MCF 10A (cell line): Measurements from ENCODE around the gene TCP1. TPM values are rescaled to one million over a fixed set of nuclear protein-coding genes. Genes with fewer than 3 reads are reported as not detected.

Source experiments
- BruUV-seq: library from RNA; stranded (reverse); fragments of 400-500 nt; replicated peaks from 2 replicates; lab custom pipeline; 2021; lab: Mats Ljungman, UMichigan
- CTCF ChIA-PET: fragments of 300-600 bp; sonication (Branson Sonifier 250); formaldehyde crosslinking; extraction: SDS; loops from one replicate; lab custom pipeline; 2021; ENCODE audit warnings: antibody characterized with exemption, inconsistent platforms; lab: Yijun Ruan, JAX
- POLR2A ChIA-PET: fragments of 300-600, 350-650 bp; sonication (Branson Sonifier 250); formaldehyde crosslinking; extraction: SDS; loops from one replicate; lab custom pipeline; 2020; ENCODE audit warnings: antibody characterized with exemption, inconsistent platforms; lab: Yijun Ruan, JAX
- DNase-seq: peaks from one replicate; pipeline ENCODE4 v3.0.0-alpha.2; 2018; ENCODE audit not compliant: unreplicated experiment
- H3K27ac Mint-ChIP-seq: one replicate; pipeline ENCODE4 v1.8.0; 2022; ENCODE audit warnings: mild to moderate bottlenecking, low read depth, mixed read lengths; ENCODE audit not compliant: unreplicated experiment
- H3K27me3 Mint-ChIP-seq: one replicate; pipeline ENCODE4 v1.8.0; 2022; ENCODE audit warnings: mixed read lengths; ENCODE audit not compliant: insufficient read depth, unreplicated experiment
- H3K36me3 Mint-ChIP-seq: one replicate; pipeline ENCODE4 v1.8.0; 2022; ENCODE audit warnings: mild to moderate bottlenecking, moderate library complexity, mixed read lengths; ENCODE audit not compliant: insufficient read depth, unreplicated experiment
- H3K4me1 Mint-ChIP-seq: one replicate; pipeline ENCODE4 v1.8.0; 2022; ENCODE audit warnings: mixed read lengths; ENCODE audit not compliant: insufficient read depth, unreplicated experiment
- H3K4me3 Mint-ChIP-seq: one replicate; pipeline ENCODE4 v1.8.0; 2022; ENCODE audit warnings: mild to moderate bottlenecking, moderate library complexity, mixed read lengths; ENCODE audit not compliant: unreplicated experiment
- H3K9me3 Mint-ChIP-seq: one replicate; pipeline ENCODE4 v1.8.0; 2022; ENCODE audit warnings: mixed read lengths; ENCODE audit not compliant: unreplicated experiment
- intact Hi-C: fragments of 100-400 bp; cut with micrococcal nuclease; formaldehyde crosslinking; loops from 2 replicates; pipeline ENCODE4 v1.14.1; 2022
- total RNA-seq: library from RNA; stranded (reverse); gene quantifications from 2 replicates; pipeline ENCODE4 v1.2.3, GENCODE V29; 2022
- TF ChIP-seq, protein P1 (sequence below): fragments of 200-600 bp; IDR thresholded peaks from one replicate; pipeline ENCODE4 v1.8.0; 2022; ENCODE audit warnings: antibody characterized with exemption, mild to moderate bottlenecking; ENCODE audit not compliant: unreplicated experiment

The TCP1 gene
- total RNA-seq, 1 experiment from 2014 or later: 351 TPM

DNA sequence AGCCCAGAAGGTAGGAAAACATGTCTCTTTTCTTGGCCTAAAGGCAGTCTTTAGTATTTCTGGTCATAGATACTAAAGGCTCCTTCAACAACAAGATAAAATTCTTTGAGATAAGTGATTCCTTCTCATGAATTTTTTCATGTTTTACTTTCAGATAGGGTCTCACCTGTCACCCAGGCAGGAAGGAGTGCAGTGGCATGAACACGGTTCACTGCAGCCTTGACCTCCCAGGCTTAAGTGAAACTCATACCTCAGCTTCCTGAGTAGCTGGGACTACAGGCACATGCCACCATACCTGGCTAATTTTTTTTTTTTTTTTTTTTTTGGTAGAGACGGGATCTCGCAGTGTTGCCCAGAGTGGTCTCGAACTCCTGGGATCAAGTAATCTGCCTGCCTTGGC, 19.7 kb upstream of the TCP1 start:
- TF ChIP-seq, protein P1, sequence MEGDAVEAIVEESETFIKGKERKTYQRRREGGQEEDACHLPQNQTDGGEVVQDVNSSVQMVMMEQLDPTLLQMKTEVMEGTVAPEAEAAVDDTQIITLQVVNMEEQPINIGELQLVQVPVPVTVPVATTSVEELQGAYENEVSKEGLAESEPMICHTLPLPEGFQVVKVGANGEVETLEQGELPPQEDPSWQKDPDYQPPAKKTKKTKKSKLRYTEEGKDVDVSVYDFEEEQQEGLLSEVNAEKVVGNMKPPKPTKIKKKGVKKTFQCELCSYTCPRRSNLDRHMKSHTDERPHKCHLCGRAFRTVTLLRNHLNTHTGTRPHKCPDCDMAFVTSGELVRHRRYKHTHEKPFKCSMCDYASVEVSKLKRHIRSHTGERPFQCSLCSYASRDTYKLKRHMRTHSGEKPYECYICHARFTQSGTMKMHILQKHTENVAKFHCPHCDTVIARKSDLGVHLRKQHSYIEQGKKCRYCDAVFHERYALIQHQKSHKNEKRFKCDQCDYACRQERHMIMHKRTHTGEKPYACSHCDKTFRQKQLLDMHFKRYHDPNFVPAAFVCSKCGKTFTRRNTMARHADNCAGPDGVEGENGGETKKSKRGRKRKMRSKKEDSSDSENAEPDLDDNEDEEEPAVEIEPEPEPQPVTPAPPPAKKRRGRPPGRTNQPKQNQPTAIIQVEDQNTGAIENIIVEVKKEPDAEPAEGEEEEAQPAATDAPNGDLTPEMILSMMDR: no peak
- intact Hi-C loops: no loop called here
- Mint-ChIP-seq H3K27ac (no peak overlapping the region), H3K4me3 (no peak overlapping the region), H3K27me3 (no peaks in the 10 kb centered on the region), H3K9me3 (no peaks in the 10 kb centered on the region), H3K4me1 (peaks cover 9% of the 10 kb centered on the region), H3K36me3 (no peaks in the 10 kb centered on the region)
- ChIA-PET POLR2A (interaction anchor here (5.4 kb wide), 1 partner anchor 18 kb away, joined by 82 read pairs; the partner anchor contains the start of genes MRPL18 and TCP1), CTCF (no interaction called here)
- no peak for DNase-seq
- no TSS peak for BruUV-seq

DNA sequence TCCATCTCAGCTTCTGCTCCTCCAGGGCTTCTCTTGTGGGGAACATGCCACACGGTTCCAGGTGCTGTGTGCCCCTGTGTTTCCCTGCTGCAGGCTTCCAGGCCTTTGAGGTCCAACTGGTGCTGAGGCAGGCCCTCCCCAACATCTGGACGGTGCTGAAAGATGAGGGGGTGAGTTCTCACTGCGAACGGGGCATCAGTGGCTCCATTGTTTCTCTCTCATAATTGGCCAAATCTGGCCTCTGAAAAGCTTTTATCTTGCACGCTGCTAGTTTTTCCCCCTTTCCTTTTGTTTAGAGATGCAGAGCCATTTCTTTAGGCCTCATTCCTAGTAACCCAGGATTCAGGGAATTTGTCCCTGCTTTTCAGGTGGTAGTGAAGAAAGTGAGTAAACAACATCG, 19.2 kb upstream of the TCP1 start:
- TF ChIP-seq, protein P1: no peak
- peaks cover 9% of the 10 kb centered on the region for H3K4me1 Mint-ChIP-seq
- H3K9me3 Mint-ChIP-seq: no peaks in the 10 kb centered on the region
- POLR2A ChIA-PET: interaction anchor here (5.4 kb wide), 1 partner anchor 18 kb away, joined by 82 read pairs; the partner anchor contains the start of genes MRPL18 and TCP1
- H3K4me3 Mint-ChIP-seq: no peak overlapping the region
- H3K27ac Mint-ChIP-seq: no peak overlapping the region
- no peaks in the 10 kb centered on the region for H3K27me3 Mint-ChIP-seq
- CTCF ChIA-PET: interaction anchor here (0.5 kb wide), 1 partner anchor 52 kb away, joined by 3 read pairs; no protein-coding TSS in a partner anchor
- no peak for DNase-seq
- no TSS peak for BruUV-seq
- intact Hi-C loops: no loop called here
- no peaks in the 10 kb centered on the region for H3K36me3 Mint-ChIP-seq

DNA sequence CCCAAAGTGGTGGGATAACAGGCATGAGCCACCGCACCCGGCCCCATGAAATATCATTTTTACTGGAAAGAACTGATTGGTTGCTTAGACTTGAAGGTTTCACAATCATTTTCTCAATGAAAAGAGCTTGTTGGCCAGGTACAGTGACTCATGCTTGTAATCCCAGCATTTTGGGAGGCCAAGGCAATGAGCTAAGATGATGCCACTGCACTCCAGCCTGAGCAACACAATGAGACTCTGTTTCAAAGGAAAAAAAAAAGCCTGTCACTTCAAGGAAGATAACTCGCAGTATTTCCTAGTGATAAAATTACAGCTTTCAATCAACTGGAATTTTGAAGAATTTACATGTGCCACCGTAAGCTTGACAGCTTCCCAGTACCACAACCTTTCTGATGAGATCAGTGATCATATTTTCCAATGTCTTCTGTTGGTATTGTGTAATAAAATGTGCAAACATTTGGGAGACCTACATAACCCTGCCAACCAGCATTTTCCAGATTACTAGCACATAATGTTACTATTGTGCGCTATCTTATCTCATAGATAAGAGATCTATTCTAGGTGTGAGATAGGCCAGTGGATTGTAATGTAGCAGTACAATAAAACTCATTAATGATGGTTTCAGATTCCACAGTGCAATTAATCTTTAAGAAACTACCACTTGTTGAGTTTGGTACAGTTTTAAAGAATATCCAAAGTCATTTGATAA, 17.9 kb upstream of the TCP1 start:
- DNase-seq: peak; percentile 87
- TF ChIP-seq, protein P1: no peak
- BruUV-seq: TSS peak; percentile 86
- H3K27me3 Mint-ChIP-seq: no peaks in the 10 kb centered on the region
- H3K9me3 Mint-ChIP-seq: no peaks in the 10 kb centered on the region
- CTCF ChIA-PET: interaction anchor here (0.5 to 0.9 kb wide), 7 partner anchors 14 to 1098 kb away, joined by 3 to 6 read pairs (median 4); no protein-coding TSS in a partner anchor
- H3K4me3 Mint-ChIP-seq: no peak overlapping the region
- H3K27ac Mint-ChIP-seq: no peak overlapping the region
- intact Hi-C loops: loop anchor here (2.0 kb wide), 1 partner anchor 17 kb away; the partner anchor contains the start of gene MRPL18
- POLR2A ChIA-PET: interaction anchor here (0.5 to 5.4 kb wide), 9 partner anchors 9 to 205 kb away, joined by 3 to 82 read pairs (median 3); partner anchors contain the start of genes MRPL18 and TCP1
- H3K36me3 Mint-ChIP-seq: no peaks in the 10 kb centered on the region
- H3K4me1 Mint-ChIP-seq: peaks cover 12% of the 10 kb centered on the region

DNA sequence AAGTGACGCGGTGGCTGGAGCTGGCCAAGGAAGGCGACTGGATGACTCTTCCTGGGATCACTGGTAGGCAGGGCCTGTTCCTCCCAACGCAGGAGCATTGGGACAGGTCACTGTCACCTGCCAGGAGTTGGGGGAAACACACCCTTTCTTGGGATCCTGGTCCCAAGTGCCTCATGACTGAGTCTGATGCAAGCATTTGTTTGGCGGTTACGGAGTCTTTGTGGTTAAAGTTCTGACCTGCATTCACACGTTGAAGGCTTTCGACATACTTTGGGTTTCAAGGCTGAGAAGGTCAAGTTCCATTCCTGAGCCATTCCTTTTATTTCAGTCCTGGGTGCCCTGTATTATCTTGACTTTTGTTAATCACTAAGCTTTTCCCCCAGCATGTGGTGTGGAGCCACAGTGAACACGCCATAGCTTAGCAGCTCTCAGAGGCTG, 16.6 kb upstream of the TCP1 start:
- Mint-ChIP-seq H3K9me3 (no peaks in the 10 kb centered on the region), H3K27me3 (no peaks in the 10 kb centered on the region), H3K4me3 (no peak overlapping the region), H3K36me3 (no peaks in the 10 kb centered on the region), H3K4me1 (peaks cover 16% of the 10 kb centered on the region), H3K27ac (peak overlapping the region; percentile 49)
- TF ChIP-seq, protein P1: no peak
- peak; percentile 86 for DNase-seq
- ChIA-PET POLR2A (interaction anchor here (1.1 to 5.4 kb wide), 3 partner anchors 15 to 63 kb away, joined by 3 to 82 read pairs (median 3); partner anchors contain the start of genes MRPL18 and TCP1), CTCF (interaction anchor here (0.6 to 1.3 kb wide), 6 partner anchors 10 to 86 kb away, joined by 3 to 5 read pairs (median 3); no protein-coding TSS in a partner anchor)
- intact Hi-C loops: loop anchor here (2.0 kb wide), 1 partner anchor 15 kb away; the partner anchor contains the start of gene MRPL18
- no TSS peak for BruUV-seq
